Stimulated activated CD4-positive, alpha-beta T cell treated with anti-CD3 and anti-CD28 coated beads, Interleukin-2, amount 100 ng/mL, for 24 hours (primary cell): ENCODE results near the gene ERMN.
A peak's percentile ranks its signal among the peaks of the same experiment; 100 is the strongest.

Experiments used
- DNase-seq, 2 donors: peaks; one replicate each; pipeline ENCODE4 v3.0.0-alpha.2; 2020

Gene ERMN

DNA sequence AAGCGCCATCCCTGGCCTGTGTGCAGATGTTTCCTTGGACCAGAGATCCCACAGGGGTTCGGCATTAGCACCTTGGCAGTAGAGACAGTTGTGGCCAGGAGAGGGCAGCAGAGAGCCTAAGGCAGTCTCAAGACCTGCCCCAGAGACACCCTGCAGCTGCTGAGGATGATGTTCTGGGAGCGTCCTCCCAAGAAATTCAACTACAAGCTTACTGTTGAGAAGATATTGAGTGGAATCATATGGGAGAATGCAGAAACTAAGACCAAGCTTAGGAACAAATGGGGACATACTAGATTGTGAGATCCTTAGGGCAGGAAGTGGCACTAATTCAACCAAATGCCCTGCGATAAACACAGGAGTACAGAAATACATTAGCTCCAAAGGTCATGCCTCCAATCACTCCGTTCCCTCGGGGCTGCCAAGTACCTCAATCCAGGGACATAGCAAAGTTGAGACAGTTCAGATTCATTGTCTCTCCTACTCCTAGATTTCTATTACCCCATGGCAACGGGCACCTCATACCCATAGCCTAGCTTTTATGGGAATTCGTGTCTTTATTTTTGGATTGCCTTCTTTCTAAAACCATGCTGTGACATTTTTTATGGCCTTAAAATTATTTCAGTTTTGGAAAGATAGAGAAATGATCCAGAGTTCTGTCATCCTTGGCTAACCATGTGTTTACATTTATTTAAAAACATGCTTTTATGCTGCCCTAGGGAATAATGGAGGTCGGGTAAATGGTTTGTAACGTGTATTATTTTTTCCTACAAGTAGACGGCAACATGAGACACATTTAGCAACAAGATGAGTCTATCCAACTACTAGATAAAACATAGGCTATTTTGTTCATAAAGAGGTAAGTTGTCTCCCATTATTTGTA, 2.2 kb upstream of the ERMN start:
- DNase-seq: peak; percentile 92 to 94

DNA sequence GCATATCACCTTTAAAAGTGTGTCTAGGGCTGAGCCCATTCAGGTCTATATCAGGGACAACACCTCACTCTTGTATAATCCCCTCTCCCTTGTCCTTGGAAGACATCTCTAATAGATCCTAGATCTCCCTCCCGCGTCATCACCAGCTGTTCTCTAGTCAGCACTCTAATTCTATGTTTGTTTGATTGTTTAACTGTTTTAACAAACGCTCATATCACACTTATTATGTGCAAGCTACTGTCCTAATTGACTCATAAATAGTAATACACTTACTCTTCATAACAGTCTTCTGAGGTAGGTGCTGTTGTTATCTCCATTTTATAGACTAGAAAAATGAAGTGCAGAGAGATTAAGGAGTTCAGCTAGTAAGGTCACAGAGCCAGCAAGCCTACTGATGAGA, 1.6 kb upstream of the ERMN start:
- no peak for DNase-seq

DNA sequence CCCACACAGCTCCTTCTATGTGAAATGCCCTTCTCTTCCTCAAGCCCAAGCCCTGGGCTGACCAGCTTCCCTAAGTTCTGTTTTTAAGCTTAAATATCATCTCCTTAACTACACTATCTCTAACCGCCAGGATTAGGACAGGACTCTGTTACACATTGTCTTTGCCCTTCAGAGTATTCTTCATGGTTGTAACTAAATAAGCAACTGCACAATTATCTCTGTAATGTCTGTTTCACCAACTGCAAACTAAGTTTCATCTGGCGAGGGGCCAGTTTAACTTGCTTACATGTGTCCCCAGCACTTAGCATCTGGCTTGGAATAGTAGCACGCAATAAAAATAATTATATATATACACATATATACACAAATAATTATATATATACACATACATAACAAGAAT, 1.1 kb upstream of the ERMN start:
- no peak for DNase-seq

GRCh38 chr2:157324331-157324843, 1.2 kb downstream of the ERMN start:
- no peak for DNase-seq

GRCh38 chr2:157322432-157322831, 3.2 kb downstream of the ERMN start:
- DNase-seq: no peak

GRCh38 chr2:157321466-157321865, 4.2 kb downstream of the ERMN start:
- no peak for DNase-seq

- DNase-seq: no peak
Measured at GRCh38 chr2:157320409-157320808, 5.2 kb downstream of the ERMN start.

DNA sequence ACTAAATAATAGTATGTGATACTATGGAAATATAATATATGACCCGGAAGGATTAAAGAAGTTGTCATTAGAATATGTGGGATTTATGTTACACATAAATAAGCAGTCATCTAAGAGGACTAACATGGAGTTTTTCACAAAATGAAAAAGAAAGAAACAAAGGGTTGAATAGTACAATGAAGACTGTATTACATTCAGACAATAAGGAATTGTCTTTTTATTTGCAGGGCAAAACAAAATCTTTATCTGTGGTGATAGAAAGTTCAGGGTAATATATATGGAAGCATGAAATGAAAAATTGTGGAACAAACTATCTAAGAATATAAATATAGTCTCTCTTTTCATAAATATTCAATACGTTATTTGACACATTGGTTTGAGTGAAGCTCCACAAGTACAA, 5.8 kb downstream of the ERMN start:
- no peak for DNase-seq

GRCh38 chr2:157318884-157319283, 6.7 kb downstream of the ERMN start:
- DNase-seq: no peak

DNA sequence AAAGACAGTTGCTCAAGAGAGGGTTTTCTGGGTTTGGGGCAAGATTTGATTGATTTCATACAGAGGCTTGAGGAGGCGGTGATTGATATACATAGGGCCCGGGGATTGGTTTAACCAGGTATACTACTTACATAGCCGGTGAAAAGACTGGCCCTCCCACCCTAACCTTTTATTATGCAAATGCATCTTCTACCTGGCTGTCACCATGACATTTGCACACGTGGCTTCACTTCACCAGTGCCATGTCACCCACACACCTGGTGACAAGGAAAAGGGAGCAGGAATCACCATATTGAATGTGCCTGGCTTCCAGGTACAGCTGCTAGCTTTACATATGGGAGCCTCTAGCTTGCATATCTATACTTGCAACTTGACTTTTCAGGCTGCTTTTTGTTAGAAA, 9.7 kb downstream of the ERMN start:
- no peak for DNase-seq

DNA sequence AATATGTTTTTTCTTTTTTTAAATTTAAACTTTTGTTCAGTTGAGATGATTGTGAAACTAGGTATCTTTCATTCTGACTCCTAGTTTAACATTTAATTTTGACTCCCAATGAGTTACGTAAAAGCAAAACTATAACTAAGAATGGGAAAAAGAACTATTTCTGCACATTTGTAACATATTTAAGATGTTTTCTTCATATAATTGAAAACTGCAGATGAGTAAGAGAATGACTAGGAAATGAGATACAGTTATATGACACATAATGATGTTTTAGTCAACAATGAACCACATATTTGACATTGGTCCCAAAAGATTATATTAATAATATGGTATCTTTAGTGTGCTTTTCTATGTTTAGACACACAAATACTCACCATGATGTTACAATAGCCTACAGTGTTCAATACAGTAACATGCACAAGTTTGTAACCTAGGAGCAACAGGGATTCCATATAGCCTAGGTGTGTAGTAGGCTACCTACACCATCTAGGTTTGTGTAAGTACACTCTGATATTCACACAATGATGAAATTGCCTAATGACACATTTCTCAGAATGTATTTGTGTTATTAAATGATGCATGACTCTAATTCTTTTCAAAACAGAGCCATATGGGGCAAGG, 12.6 kb downstream of the ERMN start:
- no peak for DNase-seq

- DNase-seq: no peak
Measured at GRCh38 chr2:157311706-157312105, 13.9 kb downstream of the ERMN start.

GRCh38 chr2:157309878-157310277, 15.7 kb downstream of the ERMN start:
- DNase-seq: no peak

DNA sequence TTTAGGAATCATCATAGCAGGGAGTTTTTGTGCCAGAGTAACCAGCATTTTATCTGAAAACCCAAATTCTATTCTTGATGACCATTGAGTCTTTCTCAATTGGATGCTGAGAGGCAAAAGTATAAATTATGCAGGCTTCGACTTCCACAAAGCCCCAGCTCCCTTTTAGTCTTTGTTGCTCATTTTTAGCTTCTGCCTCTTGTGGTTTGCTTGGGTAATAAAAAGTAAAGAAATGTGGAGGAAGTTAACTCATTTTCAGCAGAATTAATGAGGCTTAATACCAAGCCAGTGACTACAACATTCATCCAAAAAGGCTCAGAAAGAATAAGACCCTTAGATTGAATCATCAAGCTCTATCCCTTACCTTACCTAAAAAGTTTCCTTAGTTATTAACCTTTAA, 18.6 kb downstream of the ERMN start:
- DNase-seq: no peak

DNA sequence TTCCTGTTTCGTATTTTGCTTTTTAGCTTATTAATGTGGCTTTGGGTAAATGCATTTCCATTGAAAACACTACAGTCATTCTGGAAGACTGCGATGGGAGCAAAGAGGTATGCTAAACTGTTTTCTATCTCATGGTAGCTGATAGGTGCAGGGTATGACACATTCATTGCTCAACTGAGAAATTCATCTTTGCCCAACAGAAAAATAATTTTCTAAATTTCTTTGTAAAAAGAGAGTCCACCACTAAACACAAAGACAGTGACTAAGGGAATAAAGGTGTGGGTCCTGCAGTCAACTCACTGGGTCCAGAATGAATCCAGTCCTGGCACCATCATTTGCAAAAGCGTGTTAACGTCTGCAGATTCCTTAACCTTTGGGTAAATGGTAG, 19.9 kb downstream of the ERMN start:
- DNase-seq: no peak

GRCh38 chr2:157304811-157305722, 20.6 kb downstream of the ERMN start:
- DNase-seq: no peak

- DNase-seq: no peak
Measured at GRCh38 chr2:157303612-157304011, 22.0 kb downstream of the ERMN start.

- no peak for DNase-seq
Measured at GRCh38 chr2:157302492-157303099, 23.0 kb downstream of the ERMN start.

DNA sequence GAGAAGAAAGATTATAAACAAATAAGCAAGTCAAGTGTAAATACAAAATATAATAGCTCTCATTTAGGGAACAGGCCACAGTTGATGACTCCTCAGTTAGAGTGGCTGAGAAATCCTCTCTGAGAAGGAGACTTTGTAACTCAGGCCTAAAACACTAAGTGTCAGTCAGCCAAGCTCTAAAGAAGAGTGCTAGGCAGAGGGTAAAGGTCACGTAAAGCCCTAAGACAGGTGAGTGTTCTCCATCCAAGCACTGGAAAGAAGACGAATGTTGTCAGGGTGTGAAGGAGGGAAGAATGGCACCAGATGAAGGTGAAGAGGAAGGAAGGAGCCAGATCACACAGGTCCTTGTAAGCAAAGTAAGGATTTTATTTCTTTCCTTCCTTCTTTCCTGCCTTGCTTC, 24.3 kb downstream of the ERMN start:
- no peak for DNase-seq

GRCh38 chr2:157296958-157297357, 28.7 kb downstream of the ERMN start:
- DNase-seq: no peak

DNA sequence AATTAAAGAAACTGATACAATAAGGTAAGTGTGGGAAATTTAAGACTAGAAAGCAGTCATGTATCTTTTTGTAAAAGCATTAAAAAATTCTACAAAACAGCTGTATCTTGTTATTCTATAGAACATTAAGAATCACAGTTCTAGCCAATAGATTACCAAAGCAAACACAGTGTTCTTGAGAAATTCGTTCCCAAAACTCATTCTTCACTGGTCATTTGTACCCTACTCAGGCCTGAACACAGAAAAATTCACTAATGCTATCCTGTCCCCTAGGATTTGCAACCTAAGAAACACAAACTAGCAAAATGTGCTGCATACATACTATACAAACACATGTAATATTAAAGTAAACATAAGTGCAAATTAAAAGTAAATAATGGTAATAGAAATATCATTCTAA, 29.1 kb downstream of the ERMN start:
- no peak for DNase-seq

GRCh38 chr2:157292853-157293252, 32.8 kb downstream of the ERMN start:
- no peak for DNase-seq

DNA sequence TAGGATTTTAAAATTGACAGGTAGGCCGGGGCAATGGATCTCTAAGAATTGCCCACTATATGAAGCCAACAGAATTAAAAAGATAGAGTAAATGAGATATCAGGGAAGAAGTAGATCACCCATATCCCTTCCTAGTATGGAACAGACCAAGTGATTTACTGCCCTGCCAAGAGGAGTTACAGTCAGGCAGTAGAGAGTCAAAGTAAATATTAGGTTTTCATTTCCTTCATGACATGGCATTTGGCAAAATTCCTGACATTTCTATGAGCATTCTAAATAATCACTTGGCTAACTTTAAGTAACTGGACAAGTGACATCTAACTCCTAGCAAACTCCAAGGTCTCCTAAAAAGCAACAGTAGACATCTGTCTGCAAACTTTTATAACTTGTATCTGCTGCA, 34.6 kb downstream of the ERMN start:
- DNase-seq: no peak
